C4-2B (cell line): ENCODE data around the gene LDB2.

Experiments used
- CTCF ChIP-seq: fragments of 450-650 bp; conservative IDR thresholded peaks from 2 replicates; pipeline ENCODE4 v1.5.1; 2017; ENCODE audit warnings: mild to moderate bottlenecking
- ZFX ChIP-seq: fragments of 450-650 bp; IDR thresholded peaks from 2 replicates; pipeline ENCODE4 v1.6.1; 2017

GRCh38 chr4:16663732-16664131 is 234.7 kb downstream of the LDB2 start:
- no peak for TF ChIP-seq CTCF
- no peak for TF ChIP-seq ZFX
